Large intestine (tissue), 3 donors: ENCODE measurements around the gene UBALD2. TPM values are rescaled to one million over a fixed set of nuclear protein-coding genes. Genes with fewer than 3 reads are reported as not detected.
"Not testable (repeated sequence)": the region's sequence is repeated elsewhere in the genome, so short reads cannot be mapped to it uniquely, and the experiment has no call there.

Source experiments
- DNase-seq, 2 donors: peaks; one replicate each; pipeline versions ENCODE4 v3.0.0 to v3.0.0-alpha.2; 2013
- H3K27ac ChIP-seq: one replicate; pipeline ENCODE4 v1.5.1; 2013; ENCODE audit warnings: low read length
- H3K27me3 ChIP-seq: 2 replicates; pipeline ENCODE4 v1.6.1; 2013; ENCODE audit warnings: low read length; ENCODE audit not compliant: control insufficient read depth, insufficient read depth
- H3K36me3 ChIP-seq: 2 replicates; pipeline ENCODE4 v1.6.1; 2013; ENCODE audit warnings: low read length; ENCODE audit not compliant: control insufficient read depth, insufficient read depth
- H3K4me1 ChIP-seq: one replicate; pipeline ENCODE4 v1.6.1; 2013; ENCODE audit warnings: low read length; ENCODE audit not compliant: control insufficient read depth, insufficient read depth
- H3K4me3 ChIP-seq: one replicate; pipeline ENCODE4 v1.5.1; 2013; ENCODE audit warnings: low read length
- H3K9me3 ChIP-seq: one replicate; pipeline ENCODE4 v1.6.1; 2013; ENCODE audit warnings: mild to moderate bottlenecking, low read depth, low read length, moderate library complexity; ENCODE audit not compliant: control insufficient read depth
- WGBS: methylation state at CpG from one replicate; pipeline ENCODE4 v1.1.5; 2013; ENCODE audit warnings: low lambda C conversion rate; ENCODE audit not compliant: insufficient coverage; 5-methylcytosine and 5-hydroxymethylcytosine counted together
- polyA plus RNA-seq: library from polyadenylated mRNA; unstranded; fragments of 120-200 nt; gene quantifications from one replicate; pipeline ENCODE4 v1.2.1, GENCODE V29; 2013

Gene UBALD2
- polyA plus RNA-seq, 1 donor: 68.4 TPM

GRCh38 chr17:76264425-76264754, 758 bp upstream of the UBALD2 start:
- no peaks in the 10 kb centered on the region for H3K9me3 ChIP-seq
- H3K4me1 ChIP-seq: peaks cover 77% of the 10 kb centered on the region
- 0% methylated on average over 1 of the region's 9 CpGs for WGBS
- peak overlapping the region; percentile 93 for H3K27ac ChIP-seq
- no peak for DNase-seq
- H3K36me3 ChIP-seq: peaks cover 16% of the 10 kb centered on the region
- H3K4me3 ChIP-seq: no peak overlapping the region
- H3K27me3 ChIP-seq: no peaks in the 10 kb centered on the region

- peak in 1 of 2 donors; percentile 63 for DNase-seq
- WGBS: no CpG with 5 or more reads among the region's 76 CpGs
- Histone ChIP-seq H3K36me3 (peaks cover 28% of the 10 kb centered on the region), H3K4me3 (peak overlapping the region; percentile 59), H3K9me3 (no peaks in the 10 kb centered on the region), H3K27ac (peak overlapping the region; percentile 47), H3K4me1 (peaks cover 76% of the 10 kb centered on the region), H3K27me3 (no peaks in the 10 kb centered on the region)
These were observed 586 bp downstream of the UBALD2 start for GRCh38 chr17:76265624-76266243.

DNA sequence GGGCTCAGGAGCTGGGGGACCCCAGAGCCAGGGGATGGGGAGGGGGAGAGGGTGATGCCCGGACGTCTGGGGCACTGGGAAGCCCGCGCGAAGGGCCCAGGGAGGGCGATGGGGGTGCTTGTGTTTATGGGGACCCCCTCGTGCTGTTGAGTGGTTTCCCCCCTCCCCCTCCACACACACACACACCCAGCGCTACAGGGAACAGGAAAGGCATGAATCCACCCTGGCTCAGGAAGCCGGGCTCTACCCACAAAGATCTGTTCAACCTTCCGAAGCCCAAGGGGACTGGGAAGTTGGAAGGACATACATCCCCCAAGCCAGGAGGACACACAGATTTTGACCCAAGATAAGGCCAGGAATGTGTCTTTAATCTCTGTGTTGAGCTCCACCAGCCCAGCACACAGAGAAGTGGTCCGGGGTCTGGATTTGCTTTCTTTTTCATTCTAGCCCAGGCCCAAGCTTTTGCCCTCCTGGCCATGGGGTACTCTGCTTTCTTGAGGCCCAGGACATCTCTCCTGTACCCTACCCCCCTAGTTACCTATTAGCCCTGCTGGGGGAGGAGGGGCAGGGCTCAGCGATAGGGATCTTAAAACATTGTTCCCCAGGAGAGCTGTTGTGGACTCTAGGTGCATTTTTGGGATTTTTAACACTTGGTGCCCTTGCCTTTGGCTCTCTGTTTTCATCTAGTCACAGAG, 1.2 kb downstream of the UBALD2 start:
- WGBS: no CpG with 5 or more reads among the region's 12 CpGs
- peaks cover 76% of the 10 kb centered on the region for H3K4me1 ChIP-seq
- peak overlapping the region; percentile 47 for H3K27ac ChIP-seq
- H3K36me3 ChIP-seq: peaks cover 30% of the 10 kb centered on the region
- H3K9me3 ChIP-seq: no peaks in the 10 kb centered on the region
- no peaks in the 10 kb centered on the region for H3K27me3 ChIP-seq
- peak overlapping the region; percentile 59 for H3K4me3 ChIP-seq
- DNase-seq: peak in 1 of 2 donors; percentile 57

DNA sequence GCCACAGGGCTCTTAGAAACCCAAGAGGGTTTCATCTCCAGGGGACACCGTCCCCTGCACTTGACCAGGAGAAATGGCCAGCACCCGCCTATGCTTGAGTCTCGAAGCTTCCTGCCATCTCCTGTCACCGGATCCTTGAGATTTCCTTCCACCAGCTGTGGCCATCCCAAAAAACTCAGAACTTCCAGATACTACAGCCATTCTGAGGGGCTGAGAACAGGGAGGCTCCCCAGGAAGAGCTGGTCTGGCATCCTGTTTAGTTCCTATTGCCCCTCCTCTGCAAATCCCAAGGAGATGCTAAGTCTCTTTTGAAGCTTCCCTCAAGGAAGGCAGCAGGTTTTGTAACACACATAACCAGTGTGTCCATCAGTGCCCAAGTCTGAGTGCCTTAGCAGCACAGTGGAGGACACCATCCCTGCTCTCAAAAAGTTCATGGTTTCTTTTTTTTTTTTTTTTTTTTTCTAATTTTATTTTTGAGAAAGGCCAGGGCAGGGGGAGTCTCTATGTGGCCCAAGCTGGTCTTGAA, 2.0 kb downstream of the UBALD2 start:
- H3K4me1 ChIP-seq: peaks cover 76% of the 10 kb centered on the region
- H3K27me3 ChIP-seq: no peaks in the 10 kb centered on the region
- H3K9me3 ChIP-seq: no peaks in the 10 kb centered on the region

DNA sequence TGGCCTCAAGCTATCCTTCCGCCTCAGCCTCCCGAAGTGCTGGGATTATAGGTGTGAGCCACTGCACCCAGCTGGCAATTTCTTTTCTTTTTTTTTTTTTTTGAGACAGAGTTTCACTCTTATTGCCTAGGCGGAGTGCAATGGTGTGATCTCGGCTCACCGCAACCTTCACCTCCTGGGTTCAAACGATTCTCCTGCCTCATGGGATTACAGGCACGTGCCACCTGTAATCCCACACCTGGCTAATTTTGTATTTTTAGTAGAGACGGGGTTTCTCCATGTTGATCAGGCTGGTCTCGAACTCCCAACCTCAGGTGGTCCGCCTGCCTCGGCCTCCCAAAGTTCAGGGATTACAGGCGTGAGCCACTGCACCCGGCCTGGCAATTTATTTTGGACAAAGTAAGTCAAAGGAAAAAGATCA, 2.4 kb downstream of the UBALD2 start:
- not testable (repeated sequence) for H3K27me3 ChIP-seq, H3K4me3 ChIP-seq, H3K9me3 ChIP-seq, DNase-seq
- peaks cover 76% of the 10 kb centered on the region for H3K4me1 ChIP-seq
- no CpG with 5 or more reads among the region's 13 CpGs for WGBS
- H3K36me3 ChIP-seq: peaks cover 30% of the 10 kb centered on the region
- H3K27ac ChIP-seq: peak overlapping the region; percentile 78

More for the DNA sequence above, 2.0 kb downstream of the UBALD2 start:
- no peak for DNase-seq
- Histone ChIP-seq H3K4me3 (peak overlapping the region; percentile 59), H3K27ac (peak overlapping the region; percentile 47), H3K36me3 (peaks cover 30% of the 10 kb centered on the region)
- WGBS: no CpG with 5 or more reads among the region's 4 CpGs

GRCh38 chr17:76268015-76268749, 3.0 kb downstream of the UBALD2 start:
- H3K4me1 ChIP-seq: peaks cover 74% of the 10 kb centered on the region
- peak; percentile 76 to 83 for DNase-seq
- H3K4me3 ChIP-seq: peak overlapping the region; percentile 4
- H3K36me3 ChIP-seq: peaks cover 30% of the 10 kb centered on the region
- H3K27ac ChIP-seq: peak overlapping the region; percentile 78
- no CpG with 5 or more reads among the region's 9 CpGs for WGBS
- no peaks in the 10 kb centered on the region for H3K9me3 ChIP-seq
- H3K27me3 ChIP-seq: no peaks in the 10 kb centered on the region

DNA sequence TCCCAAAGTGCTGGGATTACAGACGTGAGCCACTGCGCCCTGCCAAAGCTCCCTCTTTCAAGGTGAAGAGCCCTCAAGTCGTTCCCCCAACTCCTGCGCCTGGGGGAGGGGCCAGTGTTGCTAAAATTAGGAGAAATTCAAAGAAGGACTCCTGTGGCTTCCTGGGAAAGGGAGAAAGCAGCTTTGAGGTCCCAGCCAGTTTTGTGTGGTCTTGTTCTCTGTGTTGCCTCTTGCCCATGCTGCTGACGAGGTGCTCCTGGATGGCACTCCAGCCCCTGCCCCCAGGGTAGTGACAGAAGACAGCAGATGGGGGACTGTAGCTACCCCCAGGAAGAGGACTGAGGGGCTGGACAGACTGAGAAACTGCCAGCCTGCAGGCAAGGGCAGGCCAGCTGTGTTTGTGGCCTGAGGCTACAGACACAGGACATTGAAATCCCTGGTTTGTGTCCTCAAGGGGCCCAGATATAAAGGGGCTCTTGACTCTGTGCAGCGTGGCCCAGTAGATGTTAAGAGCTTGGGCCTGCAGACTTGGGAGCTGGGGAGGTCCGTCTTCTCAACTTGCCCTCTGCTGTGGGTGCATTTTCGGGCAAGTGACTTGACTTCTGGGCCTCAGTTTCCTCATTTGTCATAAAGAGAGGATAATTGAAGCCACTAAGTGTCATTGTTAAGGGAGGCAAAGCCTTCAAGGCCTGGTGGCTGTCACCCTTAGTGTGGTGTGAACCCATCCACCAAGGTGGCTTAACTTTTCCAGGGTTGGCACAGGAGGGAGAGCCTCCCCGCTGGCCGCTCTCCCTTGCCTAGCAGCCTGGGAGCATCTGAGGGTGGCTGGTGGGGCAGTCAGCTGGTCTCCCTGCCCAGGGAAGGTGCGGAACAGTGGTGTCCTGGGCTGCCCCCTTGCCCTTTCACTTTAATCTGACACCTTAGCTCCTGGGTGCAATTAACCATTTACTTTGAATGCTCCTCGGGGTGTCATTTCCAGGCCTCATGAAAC, 4.1 kb downstream of the UBALD2 start:
- peaks cover 30% of the 10 kb centered on the region for H3K36me3 ChIP-seq
- peak in 1 of 2 donors; percentile 46 for DNase-seq
- H3K27me3 ChIP-seq: no peaks in the 10 kb centered on the region
- H3K9me3 ChIP-seq: no peaks in the 10 kb centered on the region
- peaks cover 63% of the 10 kb centered on the region for H3K4me1 ChIP-seq
- 43% methylated on average over 1 of the region's 12 CpGs for WGBS
- peak overlapping the region; percentile 10 for H3K27ac ChIP-seq
- H3K4me3 ChIP-seq: no peak overlapping the region

GRCh38 chr17:76270127-76270592, 5.0 kb downstream of the UBALD2 start:
- H3K36me3 ChIP-seq: peaks cover 30% of the 10 kb centered on the region
- peaks cover 59% of the 10 kb centered on the region for H3K4me1 ChIP-seq
- H3K27ac ChIP-seq: peak overlapping the region; percentile 10
- no peak overlapping the region for H3K4me3 ChIP-seq
- WGBS: no CpG with 5 or more reads among the region's 26 CpGs
- H3K27me3 ChIP-seq: no peaks in the 10 kb centered on the region
- H3K9me3 ChIP-seq: no peaks in the 10 kb centered on the region
- DNase-seq: no peak

DNA sequence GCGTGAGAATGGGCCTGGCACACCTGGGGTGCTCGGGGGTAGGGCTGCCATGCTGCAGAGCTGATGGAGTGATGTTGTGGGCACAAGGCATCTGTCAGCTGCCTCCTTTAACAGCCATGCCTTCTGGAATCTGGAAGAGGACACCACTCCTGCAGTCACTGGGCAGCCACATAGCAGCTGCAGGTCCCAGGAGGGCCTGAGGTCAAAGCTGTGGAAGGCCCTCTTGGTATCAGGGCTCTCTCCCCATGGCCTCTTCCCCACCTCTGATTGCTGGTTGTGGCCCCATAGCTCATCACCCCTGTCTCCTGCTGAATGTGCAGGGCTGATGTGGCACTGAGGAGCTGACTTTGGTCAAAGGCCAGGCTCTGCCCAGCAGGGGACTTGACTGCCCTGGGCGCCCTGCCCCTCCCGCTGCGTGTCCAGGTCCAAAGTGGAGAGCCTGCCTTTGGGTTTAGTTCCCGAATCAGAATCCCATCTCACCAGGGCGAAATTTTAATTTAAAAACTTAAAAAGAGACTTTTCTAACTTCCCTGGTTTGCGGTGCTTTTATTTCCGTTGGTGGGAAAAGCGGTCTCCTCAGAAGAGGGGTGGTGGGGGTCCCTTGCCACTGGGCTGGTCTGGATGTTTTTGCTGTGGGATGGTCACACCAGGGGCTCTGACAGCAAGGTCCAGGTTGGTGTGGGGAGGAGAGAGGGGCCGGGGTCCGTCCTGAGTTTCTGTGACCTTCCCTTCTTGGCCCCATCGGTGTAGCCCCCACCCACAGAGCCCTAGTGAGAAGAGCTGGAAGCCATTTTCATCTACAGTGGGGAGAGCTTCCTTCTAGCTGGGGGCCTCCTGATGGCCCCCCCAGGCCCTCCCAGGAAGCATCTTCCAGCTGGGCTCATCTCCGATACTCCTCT, 5.9 kb downstream of the UBALD2 start:
- no CpG with 5 or more reads among the region's 14 CpGs for WGBS
- peaks cover 30% of the 10 kb centered on the region for H3K36me3 ChIP-seq
- no peaks in the 10 kb centered on the region for H3K9me3 ChIP-seq
- H3K4me1 ChIP-seq: peaks cover 59% of the 10 kb centered on the region
- peak; percentile 65 to 73 for DNase-seq
- H3K4me3 ChIP-seq: peak overlapping the region; percentile 55
- no peaks in the 10 kb centered on the region for H3K27me3 ChIP-seq
- H3K27ac ChIP-seq: peak overlapping the region; percentile 80
